Measurements from ENCODE around the gene CCDC92. TPM values are rescaled to one million over a fixed set of nuclear protein-coding genes. Genes with fewer than 3 reads are reported as not detected.

Gene CCDC92
- total RNA-seq, 2 donors from 2014 or later = 9.6 to 19.5 TPM

GRCh38 chr12:124018539-124018938 lies 45.9 kb upstream of the CCDC92 start:
- Histone ChIP-seq H3K27me3 (no peaks in the 10 kb centered on the region), H3K27ac (no peak overlapping the region), H3K4me3 (no peak overlapping the region), H3K9me3 (no peaks in the 10 kb centered on the region), H3K4me1 (no peaks in the 10 kb centered on the region), H3K9ac (ENCODE audit: low read depth in 2 of 2, low read length in 2 of 2) (no peak overlapping the region), H3K36me3 (no peaks in the 10 kb centered on the region)
- intact Hi-C loops (cut with DNase I) = no loop called here
- no peak for DNase-seq
- no peak for TF ChIP-seq CTCF (IDR thresholded peaks at IDR 0.05)

- H3K36me3 ChIP-seq = no peaks in the 10 kb centered on the region
- no peak overlapping the region for H3K9ac ChIP-seq (ENCODE audit: low read depth in 2 of 2, low read length in 2 of 2)
- H3K27ac ChIP-seq = no peak overlapping the region
- intact Hi-C loops (cut with DNase I) = no loop called here
- TF ChIP-seq CTCF (IDR thresholded peaks at IDR 0.05) = no peak
- DNase-seq = no peak
- H3K9me3 ChIP-seq = no peaks in the 10 kb centered on the region
- H3K4me1 ChIP-seq = no peaks in the 10 kb centered on the region
- no peak overlapping the region for H3K4me3 ChIP-seq
- H3K27me3 ChIP-seq = no peaks in the 10 kb centered on the region
These were observed 44.4 kb upstream of the CCDC92 start for GRCh38 chr12:124017064-124017463.

- Histone ChIP-seq H3K9ac (ENCODE audit: low read depth in 2 of 2, low read length in 2 of 2) (no peak overlapping the region), H3K9me3 (no peaks in the 10 kb centered on the region), H3K4me1 (no peaks in the 10 kb centered on the region), H3K27me3 (no peaks in the 10 kb centered on the region), H3K27ac (no peak overlapping the region), H3K36me3 (no peaks in the 10 kb centered on the region), H3K4me3 (no peak overlapping the region)
- DNase-seq = no peak
- no peak for TF ChIP-seq CTCF (IDR thresholded peaks at IDR 0.05)
- intact Hi-C loops (cut with DNase I) = no loop called here
These were observed 43.1 kb upstream of the CCDC92 start for GRCh38 chr12:124015494-124016461.

GRCh38 chr12:124013073-124013472 lies 40.4 kb upstream of the CCDC92 start:
- Histone ChIP-seq H3K9me3 (no peaks in the 10 kb centered on the region), H3K27ac (no peak overlapping the region), H3K4me1 (no peaks in the 10 kb centered on the region), H3K4me3 (no peak overlapping the region), H3K36me3 (no peaks in the 10 kb centered on the region), H3K27me3 (no peaks in the 10 kb centered on the region), H3K9ac (ENCODE audit: low read depth in 2 of 2, low read length in 2 of 2) (no peak overlapping the region)
- intact Hi-C loops (cut with DNase I) = no loop called here
- TF ChIP-seq CTCF (IDR thresholded peaks at IDR 0.05) = no peak
- no peak for DNase-seq

- no peak for DNase-seq
- Histone ChIP-seq H3K4me3 (no peak overlapping the region), H3K4me1 (no peaks in the 10 kb centered on the region), H3K9ac (ENCODE audit: low read depth in 2 of 2, low read length in 2 of 2) (no peak overlapping the region), H3K27ac (no peak overlapping the region), H3K9me3 (no peaks in the 10 kb centered on the region), H3K36me3 (no peaks in the 10 kb centered on the region), H3K27me3 (no peaks in the 10 kb centered on the region)
- intact Hi-C loops (cut with DNase I) = no loop called here
- TF ChIP-seq CTCF (IDR thresholded peaks at IDR 0.05) = no peak
These were observed 38.9 kb upstream of the CCDC92 start for GRCh38 chr12:124011435-124012115.
